OCI-LY7 (cell line): ENCODE data around the gene OPCML. TPM values are rescaled to one million over a fixed set of nuclear protein-coding genes. Genes with fewer than 3 reads are reported as not detected.

Experiments used
- BruUV-seq: library from RNA; stranded (reverse); fragments of 400-500 nt; replicated peaks from 2 replicates; lab custom pipeline; 2021; lab: Mats Ljungman, UMichigan
- CTCF ChIA-PET: fragments of 300-600 bp; sonication (Branson Sonifier 250); formaldehyde crosslinking; loops from one replicate; lab custom pipeline; 2022; ENCODE audit warnings: antibody characterized with exemption; ENCODE audit not compliant: unreplicated experiment; lab: Charles Lee
- POLR2A ChIA-PET: fragments of 300-600 bp; sonication (Branson Sonifier 250); formaldehyde crosslinking; loops from one replicate; lab custom pipeline; 2022; ENCODE audit warnings: antibody characterized with exemption; lab: Charles Lee
- DNase-seq: peaks from one replicate; pipeline ENCODE4 v3.0.0-alpha.2; 2015; ENCODE audit warnings: low spot score
- H2AFZ ChIP-seq: fragments of 200-600 bp; sonication (generic), shearing (Covaris generic); 2 replicates; pipeline ENCODE4 v1.6.1; 2014; ENCODE audit warnings: mild to moderate bottlenecking, antibody characterized with exemption, low read length, moderate library complexity
- H3K27ac ChIP-seq: fragments of 200-600 bp; sonication (generic); 2 replicates; pipeline ENCODE4 v1.5.1; 2014; ENCODE audit warnings: mixed run types, low read depth, mild to moderate bottlenecking, moderate library complexity, low read length, inconsistent platforms; ENCODE audit not compliant: poor library complexity, severe bottlenecking
- H3K36me3 ChIP-seq: fragments of 200-600 bp; sonication (generic); 2 replicates; pipeline ENCODE4 v1.6.1; 2014; ENCODE audit warnings: mild to moderate bottlenecking, antibody characterized with exemption, low read length, moderate library complexity, mixed read lengths; ENCODE audit not compliant: insufficient read depth
- H3K4me1 ChIP-seq: fragments of 200-600 bp; sonication (generic); 2 replicates; pipeline ENCODE4 v1.5.1; 2014; ENCODE audit warnings: mild to moderate bottlenecking, low read length; ENCODE audit not compliant: insufficient read depth, poor library complexity, severe bottlenecking
- H3K4me2 ChIP-seq: fragments of 200-600 bp; sonication (generic); 2 replicates; pipeline ENCODE4 v1.6.1; 2014; ENCODE audit warnings: mild to moderate bottlenecking, low read length
- H3K4me3 ChIP-seq: fragments of 200-600 bp; sonication (generic); 2 replicates; pipeline ENCODE4 v1.5.1; 2014; ENCODE audit warnings: mild to moderate bottlenecking, low read depth, low read length; ENCODE audit not compliant: poor library complexity, severe bottlenecking
- H3K79me2 ChIP-seq: fragments of 200-600 bp; sonication (generic); 2 replicates; pipeline ENCODE4 v1.6.1; 2016; ENCODE audit warnings: low read depth, mild to moderate bottlenecking, low read length, moderate library complexity, mixed read lengths; ENCODE audit not compliant: insufficient read depth
- H3K9me2 ChIP-seq: fragments of 200-600 bp; sonication (generic); 2 replicates; pipeline ENCODE4 v1.6.1; 2016; ENCODE audit warnings: mild to moderate bottlenecking, low read length, mixed read lengths; ENCODE audit not compliant: insufficient read depth
- H3K9me3 ChIP-seq: fragments of 200-600 bp; sonication (generic); 2 replicates; pipeline ENCODE4 v1.6.1; 2014; ENCODE audit warnings: mild to moderate bottlenecking, mixed run types, low read length, mixed read lengths
- H4K20me1 ChIP-seq: fragments of 200-600 bp; sonication (generic); 2 replicates; pipeline ENCODE4 v1.6.1; 2014; ENCODE audit warnings: mild to moderate bottlenecking, antibody characterized with exemption, low read length, moderate library complexity, mixed read lengths; ENCODE audit not compliant: insufficient read depth
- EZH2phosphoT487 ChIP-seq: fragments of 200-600 bp; sonication (generic); IDR thresholded peaks from 2 replicates; pipeline ENCODE4 v1.6.1; 2018; ENCODE audit warnings: low read depth, borderline replicate concordance, mild to moderate bottlenecking, mixed run types, antibody characterized with exemption, low read length, moderate library complexity, mixed read lengths
- intact Hi-C: fragments of 100-400 bp; cut with micrococcal nuclease; formaldehyde crosslinking; loops from one replicate; pipeline ENCODE4 v1.10.0; 2022; ENCODE audit not compliant: unreplicated experiment
- total RNA-seq, 2 experiments: library from RNA; depleted of rRNA in 1 of 2; stranded (reverse); fragments of >200 nt in 1 of 2; shearing (Covaris generic) in 1 of 2; gene quantifications; 2 replicates each; pipeline ENCODE4 v1.2.3, GENCODE V29; 2014 to 2022
- TF ChIP-seq, protein P1 (sequence below): fragments of 200-600 bp; sonication (generic); conservative IDR thresholded peaks from 2 replicates; pipeline ENCODE4 v1.5.1; 2014; ENCODE audit warnings: mild to moderate bottlenecking, antibody characterized with exemption, low read length, moderate library complexity, mixed read lengths

Gene OPCML
- total RNA-seq, 2 experiments from 2014 or later = not detected

DNA sequence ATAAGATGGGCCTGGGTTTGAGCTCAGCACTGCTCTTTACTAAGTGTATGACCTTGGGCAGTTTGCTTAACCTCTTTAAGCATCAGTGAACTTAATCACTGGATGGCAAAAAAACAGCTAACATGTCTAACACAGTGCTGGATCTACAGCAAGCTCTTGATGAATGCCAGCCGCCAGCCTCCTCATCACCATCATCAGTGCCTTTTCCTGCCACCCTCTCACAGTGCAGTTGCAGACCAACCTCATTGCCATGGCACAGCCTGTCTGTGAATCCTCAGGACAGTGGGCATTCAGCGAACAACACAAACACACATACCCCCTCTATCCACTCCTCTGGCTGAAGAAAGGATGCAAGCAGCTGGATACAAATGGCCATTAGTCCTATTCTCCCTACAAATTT, 133.0 kb downstream of the OPCML start:
- TF ChIP-seq EZH2phosphoT487 = no peak
- TF ChIP-seq, protein P1, sequence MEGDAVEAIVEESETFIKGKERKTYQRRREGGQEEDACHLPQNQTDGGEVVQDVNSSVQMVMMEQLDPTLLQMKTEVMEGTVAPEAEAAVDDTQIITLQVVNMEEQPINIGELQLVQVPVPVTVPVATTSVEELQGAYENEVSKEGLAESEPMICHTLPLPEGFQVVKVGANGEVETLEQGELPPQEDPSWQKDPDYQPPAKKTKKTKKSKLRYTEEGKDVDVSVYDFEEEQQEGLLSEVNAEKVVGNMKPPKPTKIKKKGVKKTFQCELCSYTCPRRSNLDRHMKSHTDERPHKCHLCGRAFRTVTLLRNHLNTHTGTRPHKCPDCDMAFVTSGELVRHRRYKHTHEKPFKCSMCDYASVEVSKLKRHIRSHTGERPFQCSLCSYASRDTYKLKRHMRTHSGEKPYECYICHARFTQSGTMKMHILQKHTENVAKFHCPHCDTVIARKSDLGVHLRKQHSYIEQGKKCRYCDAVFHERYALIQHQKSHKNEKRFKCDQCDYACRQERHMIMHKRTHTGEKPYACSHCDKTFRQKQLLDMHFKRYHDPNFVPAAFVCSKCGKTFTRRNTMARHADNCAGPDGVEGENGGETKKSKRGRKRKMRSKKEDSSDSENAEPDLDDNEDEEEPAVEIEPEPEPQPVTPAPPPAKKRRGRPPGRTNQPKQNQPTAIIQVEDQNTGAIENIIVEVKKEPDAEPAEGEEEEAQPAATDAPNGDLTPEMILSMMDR = no peak
- intact Hi-C loops = no loop called here
- Histone ChIP-seq H3K4me1 (no peaks in the 10 kb centered on the region), H3K4me3 (no peak overlapping the region), H3K36me3 (no peaks in the 10 kb centered on the region), H3K79me2 (no peaks in the 10 kb centered on the region), H3K27ac (no peak overlapping the region), H3K9me2 (no peaks in the 10 kb centered on the region), H3K4me2 (no peak overlapping the region), H4K20me1 (no peaks in the 10 kb centered on the region), H2AFZ (no peak overlapping the region), H3K9me3 (no peaks in the 10 kb centered on the region)
- BruUV-seq = no TSS peak
- no peak for DNase-seq
- POLR2A ChIA-PET = no interaction called here
- CTCF ChIA-PET = no interaction called here

DNA sequence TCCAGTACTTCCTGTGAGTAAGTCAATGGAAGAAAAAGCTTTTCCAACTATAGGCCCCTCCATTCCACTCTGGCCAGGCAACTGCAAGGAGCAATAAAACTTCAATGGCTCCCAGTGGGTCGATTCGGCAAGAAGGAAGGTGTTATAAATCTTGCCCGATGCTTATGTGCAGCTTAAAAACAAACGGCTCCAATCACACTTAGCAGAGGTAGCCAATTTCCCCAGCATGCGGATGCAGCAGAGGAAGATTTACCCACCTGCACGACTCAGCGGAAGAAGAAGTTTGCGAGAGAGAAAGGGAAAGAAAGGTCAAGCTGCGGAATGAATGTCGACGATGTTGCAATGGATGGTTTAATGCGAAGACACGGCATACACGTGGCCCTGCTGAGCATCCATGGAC, 141.5 kb downstream of the OPCML start:
- no peak overlapping the region for H3K4me3 ChIP-seq
- ChIA-PET CTCF (no interaction called here), POLR2A (interaction anchor here (0.7 kb wide), 1 partner anchor 1558 kb away, joined by 3 read pairs; no protein-coding TSS in a partner anchor)
- TF ChIP-seq EZH2phosphoT487 = no peak
- TF ChIP-seq, protein P1 = no peak
- H3K4me2 ChIP-seq = no peak overlapping the region
- H3K36me3 ChIP-seq = no peaks in the 10 kb centered on the region
- H4K20me1 ChIP-seq = no peaks in the 10 kb centered on the region
- no peaks in the 10 kb centered on the region for H3K9me2 ChIP-seq
- no peak overlapping the region for H2AFZ ChIP-seq
- H3K4me1 ChIP-seq = no peaks in the 10 kb centered on the region
- no peak overlapping the region for H3K27ac ChIP-seq
- no peaks in the 10 kb centered on the region for H3K79me2 ChIP-seq
- intact Hi-C loops = no loop called here
- BruUV-seq = no TSS peak
- no peak for DNase-seq
- H3K9me3 ChIP-seq = no peaks in the 10 kb centered on the region

- BruUV-seq = no TSS peak
- Histone ChIP-seq H3K27ac (no peak overlapping the region), H4K20me1 (no peaks in the 10 kb centered on the region), H3K9me2 (no peaks in the 10 kb centered on the region), H3K4me3 (no peak overlapping the region), H3K79me2 (no peaks in the 10 kb centered on the region), H3K9me3 (no peaks in the 10 kb centered on the region), H3K4me1 (no peaks in the 10 kb centered on the region), H2AFZ (no peak overlapping the region), H3K36me3 (no peaks in the 10 kb centered on the region), H3K4me2 (no peak overlapping the region)
- CTCF ChIA-PET = no interaction called here
- POLR2A ChIA-PET = no interaction called here
- TF ChIP-seq, protein P1 = no peak
- no peak for TF ChIP-seq EZH2phosphoT487
- intact Hi-C loops = no loop called here
- DNase-seq = no peak
Measured at GRCh38 chr11:133388975-133389568, 143.2 kb downstream of the OPCML start.
